Measurements from ENCODE around the gene DCDC1.

- TF ChIP-seq CTCF (conservative IDR thresholded peaks at IDR 0.05) (no peak), ZFX (IDR thresholded peaks at IDR 0.05) (no peak)
These were observed 74.2 kb downstream of the DCDC1 start for GRCh38 chr11:31295308-31295707.

All from C4-2B (cell line).